Activated T-cell treated with anti-CD3 and anti-CD28 coated beads, Interleukin-2, amount 50 U/mL, for 72 hours (primary cell): ENCODE results near the gene S100A7. TPM values are rescaled to one million over a fixed set of nuclear protein-coding genes. Genes with fewer than 3 reads are reported as not detected.

Experiments used
- ATAC-seq, 2 donors: fragments of 150-1000 bp; cut with Tn5 transposase; replicated peaks in 1 of 2; 2 replicates each; pipeline ENCODE4 v1.10.0; 2021; ENCODE audit warnings: moderate library complexity in 2 of 2, mild to moderate bottlenecking in 1 of 2
- DNase-seq, 2 donors: peaks; one replicate each; pipeline ENCODE4 v3.0.0; 2021 to 2022; ENCODE audit warnings: mixed read lengths in 1 of 2
- H3K27ac Mint-ChIP-seq: one replicate; pipeline ENCODE4 v1.8.0; 2022; ENCODE audit warnings: mild to moderate bottlenecking, moderate library complexity, mixed read lengths
- H3K27me3 Mint-ChIP-seq: one replicate; pipeline ENCODE4 v1.8.0; 2022; ENCODE audit warnings: low read depth, mixed read lengths
- H3K36me3 Mint-ChIP-seq, 2 donors: one replicate each; pipeline ENCODE4 v1.8.0; 2022; ENCODE audit warnings: mixed read lengths in 2 of 2, mild to moderate bottlenecking in 1 of 2; ENCODE audit not compliant: insufficient read depth in 2 of 2
- H3K4me1 Mint-ChIP-seq: one replicate; pipeline ENCODE4 v1.8.0; 2022; ENCODE audit warnings: low read depth, mixed read lengths
- H3K4me3 Mint-ChIP-seq, 2 donors: one replicate each; pipeline ENCODE4 v1.8.0; 2022; ENCODE audit warnings: mild to moderate bottlenecking in 2 of 2, mixed read lengths in 2 of 2, moderate library complexity in 2 of 2
- H3K9me3 Mint-ChIP-seq, 2 donors: one replicate each; pipeline ENCODE4 v1.8.0; 2022; ENCODE audit warnings: mixed read lengths in 2 of 2
- total RNA-seq, 2 donors: library from RNA; stranded (reverse); gene quantifications; one replicate each; pipeline ENCODE4 v1.2.3, GENCODE V29; 2022

Gene S100A7
- total RNA-seq, 2 donors from 2014 or later = not detected

DNA sequence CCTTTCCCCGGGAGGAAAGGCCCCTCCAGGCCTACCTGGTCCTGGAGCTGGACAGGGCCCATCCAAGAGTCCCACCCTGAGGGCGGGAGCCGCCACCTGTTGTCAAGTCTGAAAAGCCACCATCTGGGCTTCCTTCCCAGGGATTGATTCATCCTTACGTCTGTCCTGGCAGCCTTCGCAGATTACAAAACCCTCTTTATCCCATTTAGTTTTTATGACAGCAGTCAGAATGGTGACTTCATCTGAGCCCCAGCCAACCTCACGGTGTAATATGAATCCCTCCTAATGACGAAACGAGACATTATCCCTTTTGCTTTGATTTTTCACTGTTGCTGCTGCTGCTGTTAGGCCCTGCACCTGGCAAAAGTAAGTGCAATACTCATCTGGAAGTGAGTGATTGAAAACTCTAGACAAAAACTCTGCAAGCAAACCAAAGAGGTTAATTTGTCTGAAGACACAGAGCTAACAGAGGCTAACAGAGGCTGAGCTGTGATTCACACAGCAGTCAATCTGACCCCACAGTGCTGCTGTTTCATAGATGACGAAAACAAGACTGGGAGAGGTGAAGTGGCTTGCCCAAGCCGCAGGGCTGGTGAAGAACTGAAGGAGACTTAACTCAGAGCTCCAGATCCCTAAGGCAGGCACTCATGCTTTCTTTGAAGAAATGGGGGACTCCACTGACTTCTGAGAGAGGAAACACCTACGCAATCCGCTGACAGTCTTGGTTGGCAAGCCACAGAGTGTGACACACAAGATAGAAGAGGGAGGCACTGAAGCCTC, 30.0 kb upstream of the S100A7 start:
- Mint-ChIP-seq H3K4me1 (peaks cover 12% of the 10 kb centered on the region), H3K9me3 (no peaks in the 10 kb centered on the region), H3K4me3 (peak overlapping the region in 1 of 2 donors; percentile 51), H3K27me3 (peaks cover 19% of the 10 kb centered on the region), H3K36me3 (no peaks in the 10 kb centered on the region), H3K27ac (no peak overlapping the region)
- ATAC-seq = peak; percentile 84 to 96
- peak; percentile 29 to 75 for DNase-seq

DNA sequence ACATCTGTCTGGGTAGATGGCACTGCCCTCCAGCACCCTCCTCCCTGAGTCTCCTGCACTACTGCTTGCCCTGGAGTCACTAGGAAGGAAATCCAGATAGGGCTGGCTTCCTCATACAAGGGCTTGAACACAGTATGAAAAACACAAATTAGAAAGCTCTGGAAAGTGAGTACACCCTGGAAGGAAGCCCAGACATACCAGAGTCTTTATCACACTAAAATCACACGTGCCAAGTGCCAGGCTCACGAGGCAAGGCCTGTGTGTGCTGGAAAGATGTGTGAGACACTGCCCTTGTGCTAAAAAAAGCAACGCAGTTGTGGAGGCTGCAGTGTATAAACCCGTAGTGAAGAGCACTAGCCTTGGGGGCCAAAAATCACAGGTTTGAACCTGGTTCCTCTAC, 28.3 kb upstream of the S100A7 start:
- DNase-seq (no peak), ATAC-seq (no peak)
- peaks cover 12% of the 10 kb centered on the region for H3K4me1 Mint-ChIP-seq
- peaks cover 29% of the 10 kb centered on the region for H3K27me3 Mint-ChIP-seq
- no peak overlapping the region for H3K27ac Mint-ChIP-seq
- H3K4me3 Mint-ChIP-seq = no peak overlapping the region
- no peaks in the 10 kb centered on the region for H3K9me3 Mint-ChIP-seq
- H3K36me3 Mint-ChIP-seq = no peaks in the 10 kb centered on the region

DNA sequence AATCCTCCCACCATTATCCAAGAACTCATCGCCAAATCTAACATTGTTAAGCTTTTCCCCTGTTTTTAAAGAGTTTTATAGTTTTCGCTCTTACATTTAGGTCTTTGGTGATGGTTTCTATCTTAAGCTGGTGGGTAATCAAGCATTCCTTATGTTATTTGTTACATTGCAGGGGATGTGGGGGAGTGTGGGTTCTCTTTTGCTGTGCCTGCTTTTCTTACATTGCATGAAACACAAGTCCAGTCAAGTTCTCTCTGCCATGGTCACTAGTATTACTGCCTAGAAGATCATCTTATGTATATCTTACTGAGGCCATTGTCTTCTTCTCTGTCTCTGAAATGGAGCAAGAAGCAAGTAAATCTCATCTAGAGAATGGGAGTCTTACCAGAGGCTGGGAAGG, 27.3 kb upstream of the S100A7 start:
- Mint-ChIP-seq H3K27me3 (peaks cover 28% of the 10 kb centered on the region), H3K9me3 (no peaks in the 10 kb centered on the region), H3K4me1 (peaks cover 12% of the 10 kb centered on the region), H3K27ac (no peak overlapping the region), H3K36me3 (no peaks in the 10 kb centered on the region), H3K4me3 (no peak overlapping the region)
- no peak for ATAC-seq
- DNase-seq = no peak

DNA sequence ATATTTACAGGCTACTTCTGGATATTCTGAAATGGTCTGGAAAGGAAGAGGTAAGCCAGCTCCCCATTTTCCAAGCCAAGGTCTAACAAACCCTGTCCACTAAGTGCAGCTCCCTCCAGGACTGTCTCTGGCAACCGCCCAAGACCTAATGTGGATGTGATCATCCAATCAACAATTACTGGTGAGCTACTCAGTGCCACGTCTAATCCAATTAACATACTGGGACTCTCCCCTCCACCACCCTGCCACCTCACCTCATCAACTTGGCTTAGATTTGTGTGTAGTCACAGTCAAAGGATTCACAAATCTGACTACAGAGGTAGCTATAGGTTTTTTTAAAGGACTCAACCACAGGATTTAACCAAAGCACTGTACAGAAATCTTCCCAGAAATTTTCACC, 25.4 kb upstream of the S100A7 start:
- no peaks in the 10 kb centered on the region for H3K9me3 Mint-ChIP-seq
- peaks cover 6% of the 10 kb centered on the region for H3K4me1 Mint-ChIP-seq
- no peak overlapping the region for H3K4me3 Mint-ChIP-seq
- peaks cover 42% of the 10 kb centered on the region for H3K27me3 Mint-ChIP-seq
- H3K27ac Mint-ChIP-seq = no peak overlapping the region
- H3K36me3 Mint-ChIP-seq = no peaks in the 10 kb centered on the region
- ATAC-seq (no peak), DNase-seq (no peak)

GRCh38 chr1:153483776-153484175, 23.3 kb upstream of the S100A7 start:
- Mint-ChIP-seq H3K27me3 (peaks cover 62% of the 10 kb centered on the region), H3K4me1 (no peaks in the 10 kb centered on the region), H3K27ac (no peak overlapping the region), H3K36me3 (no peaks in the 10 kb centered on the region), H3K4me3 (no peak overlapping the region), H3K9me3 (no peaks in the 10 kb centered on the region)
- ATAC-seq (no peak), DNase-seq (no peak)

GRCh38 chr1:153481124-153481523, 20.7 kb upstream of the S100A7 start:
- H3K9me3 Mint-ChIP-seq = no peaks in the 10 kb centered on the region
- H3K27me3 Mint-ChIP-seq = peaks cover 66% of the 10 kb centered on the region
- H3K36me3 Mint-ChIP-seq = no peaks in the 10 kb centered on the region
- DNase-seq = no peak
- no peak for ATAC-seq
- no peak overlapping the region for H3K4me3 Mint-ChIP-seq
- no peak overlapping the region for H3K27ac Mint-ChIP-seq
- H3K4me1 Mint-ChIP-seq = no peaks in the 10 kb centered on the region

DNA sequence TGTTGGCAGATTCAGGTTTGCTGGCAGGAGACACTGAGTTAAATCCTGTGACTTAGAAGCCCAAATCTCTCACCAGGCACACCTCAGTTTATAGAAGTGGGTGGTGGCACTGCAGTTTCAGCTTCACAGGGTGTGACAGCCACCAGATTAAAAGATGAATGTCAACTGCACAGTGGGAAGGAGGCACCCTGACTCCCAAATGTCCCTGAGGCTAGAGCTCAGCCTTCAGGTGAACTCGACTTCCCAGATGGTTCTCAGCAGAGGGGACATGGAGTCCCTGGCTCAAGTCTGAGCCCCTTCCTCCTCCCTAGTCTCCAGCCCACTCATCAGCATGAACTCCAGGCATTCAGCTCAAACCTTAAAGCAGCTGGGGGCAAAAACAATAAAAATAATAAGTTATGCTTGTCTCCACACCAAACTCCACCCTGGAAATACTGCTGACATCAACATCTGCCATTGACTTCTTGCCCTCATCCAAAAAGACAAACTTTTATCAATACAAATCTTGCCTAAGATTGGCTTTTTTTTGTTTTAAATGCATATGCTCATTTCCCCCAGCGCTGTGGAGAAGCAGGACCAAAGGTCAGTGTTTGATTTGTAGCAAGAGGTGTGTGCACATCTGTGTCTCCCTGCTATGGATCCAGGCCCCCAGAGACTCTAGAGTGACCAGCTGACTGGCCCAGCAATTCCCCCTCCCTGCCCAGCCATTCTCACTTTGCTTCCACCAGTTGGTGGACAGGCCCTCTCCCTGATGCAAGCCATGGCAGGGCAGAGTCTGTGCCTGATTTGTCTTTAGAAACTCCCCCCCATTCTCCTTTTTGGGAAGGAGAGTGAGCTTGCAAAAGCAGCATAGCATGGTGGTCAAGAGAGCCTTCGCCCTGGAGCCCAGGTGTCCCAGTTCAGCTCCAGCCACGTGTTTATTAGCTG, 18.5 kb upstream of the S100A7 start:
- Mint-ChIP-seq H3K9me3 (no peaks in the 10 kb centered on the region), H3K27me3 (peaks cover 50% of the 10 kb centered on the region), H3K4me3 (no peak overlapping the region), H3K36me3 (no peaks in the 10 kb centered on the region), H3K27ac (no peak overlapping the region), H3K4me1 (no peaks in the 10 kb centered on the region)
- ATAC-seq = no peak
- DNase-seq = no peak

- ATAC-seq (no peak), DNase-seq (no peak)
- Mint-ChIP-seq H3K4me3 (no peak overlapping the region), H3K36me3 (peaks cover 0 to under 1% of the 10 kb centered on the region in 2 donors), H3K27me3 (peaks cover 44% of the 10 kb centered on the region), H3K4me1 (no peaks in the 10 kb centered on the region), H3K27ac (no peak overlapping the region), H3K9me3 (no peaks in the 10 kb centered on the region)
These were observed 17.7 kb upstream of the S100A7 start for GRCh38 chr1:153478047-153478691.

DNA sequence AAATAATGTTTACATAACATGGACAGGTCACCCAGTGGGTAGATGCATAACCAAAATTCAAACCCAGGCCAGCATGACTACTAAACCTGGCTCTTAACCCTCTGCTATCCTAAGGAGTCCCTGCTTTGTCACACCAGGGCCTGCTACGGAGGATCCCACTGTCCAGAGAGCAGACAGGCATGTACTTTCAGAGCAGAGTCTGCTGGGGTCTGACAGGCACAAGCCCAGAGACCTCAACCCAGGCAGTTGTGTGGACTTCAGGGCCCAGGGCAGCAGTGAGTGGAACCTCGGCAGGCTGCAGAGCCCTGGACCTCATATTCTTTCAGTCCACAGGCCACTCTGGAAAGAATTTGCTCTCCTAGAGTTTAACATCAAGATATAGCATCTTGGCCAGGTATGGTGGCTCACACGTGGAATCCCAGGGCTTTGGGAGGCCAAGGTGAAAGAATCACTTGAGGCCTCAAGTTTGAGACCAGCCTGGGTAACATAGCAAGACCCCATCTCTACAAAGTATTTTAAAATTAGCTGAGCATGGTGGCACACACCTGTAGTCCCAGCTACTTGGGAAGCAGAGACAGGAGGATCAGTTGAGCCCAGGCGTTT, 16.1 kb upstream of the S100A7 start:
- Mint-ChIP-seq H3K4me3 (no peak overlapping the region), H3K27ac (no peak overlapping the region), H3K4me1 (no peaks in the 10 kb centered on the region), H3K27me3 (peaks cover 36% of the 10 kb centered on the region), H3K36me3 (peaks cover 8 to 10% of the 10 kb centered on the region in 2 donors), H3K9me3 (peaks cover 4 to 10% of the 10 kb centered on the region in 2 donors)
- no peak for ATAC-seq
- no peak for DNase-seq

DNA sequence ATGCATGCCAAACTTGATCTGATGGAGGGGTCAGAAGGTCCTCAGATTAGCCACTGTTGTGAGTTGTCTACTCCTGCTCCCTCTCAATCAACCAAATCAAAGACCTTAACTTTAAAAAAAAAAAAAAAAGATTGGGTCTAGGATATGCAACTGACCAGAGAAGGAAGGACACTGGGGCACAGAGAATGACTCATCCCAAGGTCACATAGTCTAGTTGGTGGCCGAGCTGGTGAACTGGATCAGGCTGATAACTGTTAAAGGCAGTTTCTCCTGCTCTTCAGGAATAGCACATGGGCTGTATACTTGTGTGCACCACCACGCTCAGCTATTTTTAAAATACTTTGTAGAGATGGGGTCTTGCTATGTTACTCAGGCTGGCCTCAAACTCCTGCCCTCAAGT, 14.8 kb upstream of the S100A7 start:
- Mint-ChIP-seq H3K9me3 (peaks cover 4 to 16% of the 10 kb centered on the region in 2 donors), H3K4me1 (peaks cover 4% of the 10 kb centered on the region), H3K27me3 (peaks cover 32% of the 10 kb centered on the region), H3K4me3 (no peak overlapping the region), H3K36me3 (peaks cover 8 to 10% of the 10 kb centered on the region in 2 donors), H3K27ac (no peak overlapping the region)
- ATAC-seq = no peak
- no peak for DNase-seq

GRCh38 chr1:153474347-153474746, 13.9 kb upstream of the S100A7 start:
- peaks cover 4 to 18% of the 10 kb centered on the region in 2 donors for H3K9me3 Mint-ChIP-seq
- peaks cover 32% of the 10 kb centered on the region for H3K27me3 Mint-ChIP-seq
- H3K4me3 Mint-ChIP-seq = no peak overlapping the region
- peaks cover 10% of the 10 kb centered on the region in 2 donors for H3K36me3 Mint-ChIP-seq
- peaks cover 4% of the 10 kb centered on the region for H3K4me1 Mint-ChIP-seq
- ATAC-seq (no peak), DNase-seq (no peak)
- no peak overlapping the region for H3K27ac Mint-ChIP-seq

DNA sequence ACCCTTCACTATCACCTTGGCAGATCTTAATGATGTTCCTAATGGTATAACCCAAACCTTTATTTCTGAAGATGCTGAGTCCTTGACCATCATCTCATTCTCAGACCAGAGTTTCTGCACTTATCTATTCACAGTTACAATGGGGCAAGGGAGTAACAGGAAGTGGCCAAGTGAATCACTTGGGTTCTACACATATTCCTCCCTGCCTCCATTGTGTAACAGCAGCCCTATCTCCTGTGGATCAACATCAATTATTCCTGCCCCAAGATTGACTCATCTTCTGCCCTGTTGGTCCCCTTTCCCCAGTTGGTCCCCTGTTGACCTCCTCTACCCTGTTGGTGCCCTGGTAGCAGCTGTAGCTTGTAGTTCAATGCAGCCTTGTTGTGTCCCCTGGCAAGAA, 10.3 kb upstream of the S100A7 start:
- Mint-ChIP-seq H3K4me3 (no peak overlapping the region), H3K27ac (no peak overlapping the region), H3K36me3 (peaks cover 10% of the 10 kb centered on the region in 2 donors), H3K27me3 (peaks cover 40% of the 10 kb centered on the region), H3K4me1 (peaks cover 4% of the 10 kb centered on the region), H3K9me3 (peaks cover 4 to 18% of the 10 kb centered on the region in 2 donors)
- DNase-seq (no peak), ATAC-seq (peak in 1 of 2 donors; percentile 48)
